GM10266 (cell line): Measurements from ENCODE around the gene C12orf50.
A peak's percentile ranks its signal among the peaks of the same experiment; 100 is the strongest.

Experiments used
- DNase-seq: peaks from one replicate; pipeline ENCODE4 v3.0.0; 2012; ENCODE audit errors: extremely low spot score
- TF ChIP-seq, protein P1 (sequence below): IDR thresholded peaks from 2 replicates; pipeline ENCODE4 v1.5.1; 2012; ENCODE audit warnings: mild to moderate bottlenecking, low read depth; ENCODE audit not compliant: control insufficient read depth, insufficient read depth; ENCODE audit errors: missing control alignments

C12orf50 gene

DNA sequence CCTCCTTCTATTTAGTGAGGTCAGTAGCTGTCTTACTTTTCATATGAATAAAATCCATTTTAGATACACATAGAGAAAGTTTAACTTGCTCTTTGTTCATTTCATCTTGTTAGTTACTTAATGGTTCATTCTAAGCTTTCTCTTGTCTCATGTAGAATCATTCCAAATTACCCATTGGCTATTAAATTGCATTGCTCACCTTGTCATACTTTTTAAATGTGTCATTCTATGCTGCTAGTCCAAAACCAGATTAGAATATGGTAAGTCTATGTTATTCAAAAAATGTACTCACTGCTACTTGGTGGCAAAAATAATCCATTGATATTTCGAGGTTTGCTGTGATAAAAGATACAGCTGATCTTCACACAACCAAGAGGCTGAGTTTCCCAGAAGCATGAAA, 3.0 kb downstream of the C12orf50 start:
- no peak for DNase-seq
- TF ChIP-seq, protein P1, sequence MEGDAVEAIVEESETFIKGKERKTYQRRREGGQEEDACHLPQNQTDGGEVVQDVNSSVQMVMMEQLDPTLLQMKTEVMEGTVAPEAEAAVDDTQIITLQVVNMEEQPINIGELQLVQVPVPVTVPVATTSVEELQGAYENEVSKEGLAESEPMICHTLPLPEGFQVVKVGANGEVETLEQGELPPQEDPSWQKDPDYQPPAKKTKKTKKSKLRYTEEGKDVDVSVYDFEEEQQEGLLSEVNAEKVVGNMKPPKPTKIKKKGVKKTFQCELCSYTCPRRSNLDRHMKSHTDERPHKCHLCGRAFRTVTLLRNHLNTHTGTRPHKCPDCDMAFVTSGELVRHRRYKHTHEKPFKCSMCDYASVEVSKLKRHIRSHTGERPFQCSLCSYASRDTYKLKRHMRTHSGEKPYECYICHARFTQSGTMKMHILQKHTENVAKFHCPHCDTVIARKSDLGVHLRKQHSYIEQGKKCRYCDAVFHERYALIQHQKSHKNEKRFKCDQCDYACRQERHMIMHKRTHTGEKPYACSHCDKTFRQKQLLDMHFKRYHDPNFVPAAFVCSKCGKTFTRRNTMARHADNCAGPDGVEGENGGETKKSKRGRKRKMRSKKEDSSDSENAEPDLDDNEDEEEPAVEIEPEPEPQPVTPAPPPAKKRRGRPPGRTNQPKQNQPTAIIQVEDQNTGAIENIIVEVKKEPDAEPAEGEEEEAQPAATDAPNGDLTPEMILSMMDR, result no peak

- TF ChIP-seq, protein P1, result no peak
- DNase-seq, result no peak
These were observed 11.2 kb downstream of the C12orf50 start for GRCh38 chr12:88017964-88018363.

DNA sequence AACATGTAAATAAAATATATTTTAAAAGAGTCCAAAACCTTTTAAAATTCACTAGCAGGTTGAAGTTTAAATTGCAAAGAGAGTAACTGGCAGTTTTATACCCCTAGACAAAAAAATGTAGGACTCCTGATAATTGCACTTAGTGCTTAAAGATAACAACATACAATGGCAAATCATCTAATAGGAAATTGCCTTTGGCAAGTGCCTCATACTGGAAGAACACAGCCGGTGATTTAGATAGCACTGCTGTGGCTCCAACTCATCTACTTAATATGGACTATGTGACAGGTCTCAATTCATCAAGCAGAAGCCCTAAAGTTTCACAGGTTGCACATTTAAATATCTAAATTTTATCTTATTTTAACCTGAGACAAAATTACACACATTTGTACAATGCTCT, 13.4 kb downstream of the C12orf50 start:
- TF ChIP-seq, protein P1, result no peak
- DNase-seq, result no peak

GRCh38 chr12:88011755-88012154, 17.4 kb downstream of the C12orf50 start:
- TF ChIP-seq, protein P1, result no peak
- no peak for DNase-seq

- TF ChIP-seq, protein P1, result no peak
These were observed 22.9 kb downstream of the C12orf50 start for GRCh38 chr12:88006351-88006750.

DNA sequence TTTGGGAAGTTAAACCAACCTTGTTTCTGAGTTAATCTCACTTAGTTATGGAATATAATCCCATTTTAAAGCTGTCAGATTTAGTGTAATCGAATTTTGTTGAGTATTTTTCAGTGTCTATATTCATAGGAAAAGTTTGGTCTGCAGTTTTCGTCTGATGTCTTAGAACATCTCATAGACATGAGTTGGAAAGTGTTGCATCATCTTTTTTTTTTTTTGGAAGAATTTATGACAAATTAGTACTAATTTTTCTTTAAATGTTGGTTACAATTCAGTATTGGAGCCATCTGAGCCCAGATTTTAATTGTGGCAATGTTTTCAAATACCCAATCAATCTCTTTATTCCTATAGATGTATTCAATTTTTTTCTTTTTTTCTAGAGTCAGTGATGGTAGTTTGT, 27.9 kb downstream of the C12orf50 start:
- TF ChIP-seq, protein P1, result no peak
- DNase-seq, result no peak

More at GRCh38 chr12:88006351-88006750, 22.9 kb downstream of the C12orf50 start:
- no peak for DNase-seq

DNA sequence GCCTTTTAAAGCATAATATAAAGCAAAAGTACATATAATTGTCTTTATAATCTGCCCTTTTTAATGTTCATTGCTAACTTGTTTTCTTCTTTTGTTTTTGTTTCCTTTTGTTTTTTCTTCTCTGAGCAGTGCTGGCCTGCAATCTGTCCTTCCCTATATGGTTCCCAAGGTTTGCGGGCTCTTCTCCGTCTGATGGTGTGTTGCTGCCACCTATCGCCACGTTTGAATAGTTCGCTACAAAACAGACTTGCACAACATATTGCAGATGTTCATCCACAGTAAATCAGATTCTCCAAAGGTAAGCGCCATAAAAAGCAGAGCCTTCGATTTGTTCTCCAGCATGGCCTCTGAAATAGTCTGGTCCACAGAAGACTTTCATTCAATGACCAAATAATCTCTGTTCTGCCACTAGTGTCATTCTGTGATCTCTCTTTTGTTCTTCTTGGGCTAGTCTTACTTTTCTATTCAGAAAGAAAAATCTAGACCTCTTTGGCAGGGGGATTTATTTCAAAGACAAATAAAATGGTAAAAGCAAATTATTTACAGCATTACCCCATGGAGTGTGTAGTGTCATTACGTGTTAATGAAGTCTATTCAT, 33.5 kb downstream of the C12orf50 start:
- TF ChIP-seq, protein P1, result peak; percentile 73
- DNase-seq, result peak; percentile 34
